GM19397 (cell line): ENCODE measurements around the gene ADCYAP1.

Source experiments
- ATAC-seq: cut with Tn5 transposase; IDR thresholded peaks from one replicate; pipeline ENCODE4 v1.9.1; 2021; ENCODE audit warnings: mild to moderate bottlenecking, moderate library complexity; ENCODE audit not compliant: unreplicated experiment

ADCYAP1 gene

DNA sequence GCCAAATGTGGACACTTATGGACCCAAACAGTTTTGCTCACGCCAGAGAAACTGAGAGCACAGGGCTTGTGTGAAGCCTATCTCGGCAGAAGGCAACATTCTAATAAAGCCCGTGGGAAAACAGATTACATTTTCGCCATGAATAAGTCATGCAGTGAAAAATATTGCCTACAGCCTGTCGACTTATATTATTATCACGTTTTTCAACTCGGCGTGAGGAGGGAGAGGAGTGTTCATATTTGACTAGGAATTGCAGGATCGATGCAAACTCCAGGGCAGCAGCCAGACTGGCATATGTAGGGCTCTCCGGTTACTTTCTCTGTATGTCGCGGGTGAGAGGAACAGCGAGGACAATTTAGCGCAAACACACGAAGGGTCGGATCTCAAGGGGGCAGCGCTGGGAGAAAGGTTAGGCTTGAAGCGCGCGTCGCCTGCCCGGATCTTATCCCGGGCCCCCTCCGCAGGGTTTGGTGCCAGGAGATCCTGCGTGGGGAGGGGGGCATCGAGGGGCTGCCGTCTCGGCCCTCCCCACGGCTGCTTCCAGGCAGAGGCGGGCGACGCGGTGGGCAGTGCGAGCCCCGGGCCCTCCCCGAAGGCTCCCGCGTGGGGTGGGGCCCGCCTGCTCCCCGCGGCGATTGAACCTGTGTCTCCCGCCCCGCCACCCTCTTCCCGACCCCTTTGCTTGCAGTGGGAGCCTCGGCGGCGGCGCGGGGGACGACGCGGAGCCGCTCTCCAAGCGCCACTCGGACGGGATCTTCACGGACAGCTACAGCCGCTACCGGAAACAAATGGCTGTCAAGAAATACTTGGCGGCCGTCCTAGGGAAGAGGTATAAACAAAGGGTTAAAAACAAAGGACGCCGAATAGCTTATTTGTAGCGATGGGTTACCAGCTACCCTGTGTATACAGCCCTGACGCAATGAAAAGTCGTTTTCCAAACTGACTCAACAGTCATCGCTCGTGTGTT lies 4.4 kb downstream of the ADCYAP1 start:
- no peak for ATAC-seq

DNA sequence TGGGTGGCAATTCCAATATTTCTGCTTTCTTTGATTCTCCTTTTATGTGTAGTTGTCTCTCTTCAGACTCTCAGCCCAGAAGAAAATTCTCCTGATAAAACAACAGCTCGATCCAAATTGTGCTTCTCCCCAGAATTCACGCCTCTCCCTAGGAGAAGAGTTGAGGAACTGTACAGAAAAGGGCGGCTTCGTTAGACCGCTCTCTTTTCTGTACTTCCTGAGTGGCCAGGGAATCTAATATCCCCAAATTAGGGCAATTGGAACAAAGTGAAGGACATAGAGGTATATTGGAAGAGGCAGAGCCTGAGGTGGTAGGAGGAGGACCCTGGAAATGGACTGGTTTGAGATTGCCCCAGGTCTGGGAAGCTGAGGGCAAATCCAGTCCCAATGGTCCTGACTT lies 5.6 kb downstream of the ADCYAP1 start:
- ATAC-seq = no peak

DNA sequence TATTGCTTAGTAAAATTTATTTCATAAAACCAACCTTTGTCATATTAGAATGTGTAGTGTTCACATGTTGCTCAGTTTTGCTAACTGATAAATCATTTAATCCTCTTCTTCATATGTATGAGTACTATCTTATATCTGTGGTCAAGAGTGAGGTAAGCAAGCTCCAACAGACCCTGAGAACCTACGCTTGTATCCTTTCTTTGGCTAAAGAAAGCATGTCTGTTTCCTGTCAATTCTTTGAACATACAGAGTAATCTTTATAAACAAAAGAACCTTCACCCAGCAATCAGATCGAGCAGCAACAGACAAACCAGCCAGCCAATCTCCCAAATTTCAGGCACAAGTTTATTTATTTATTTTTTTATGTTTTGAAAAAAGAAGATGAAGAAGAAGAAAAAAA lies 6.4 kb downstream of the ADCYAP1 start:
- ATAC-seq = no peak

DNA sequence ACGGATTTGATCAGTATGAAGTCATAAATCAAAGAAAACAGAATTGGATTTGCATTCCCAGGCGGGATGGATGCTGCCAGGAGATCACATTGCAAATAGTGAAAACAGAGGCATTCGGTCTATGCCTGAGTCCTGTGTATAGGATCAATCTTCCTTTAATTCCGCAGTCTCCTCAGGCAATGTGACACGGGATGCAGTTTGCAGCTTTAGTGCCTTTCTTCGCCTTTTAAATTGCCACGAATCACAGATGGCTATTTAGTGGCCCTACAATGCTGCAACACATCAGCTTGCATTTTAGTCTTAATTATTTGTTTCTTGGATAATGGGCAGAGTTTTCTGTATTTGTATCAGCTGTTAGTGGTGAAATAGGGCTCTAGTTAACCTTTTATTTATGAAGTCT lies 6.8 kb downstream of the ADCYAP1 start:
- no peak for ATAC-seq

DNA sequence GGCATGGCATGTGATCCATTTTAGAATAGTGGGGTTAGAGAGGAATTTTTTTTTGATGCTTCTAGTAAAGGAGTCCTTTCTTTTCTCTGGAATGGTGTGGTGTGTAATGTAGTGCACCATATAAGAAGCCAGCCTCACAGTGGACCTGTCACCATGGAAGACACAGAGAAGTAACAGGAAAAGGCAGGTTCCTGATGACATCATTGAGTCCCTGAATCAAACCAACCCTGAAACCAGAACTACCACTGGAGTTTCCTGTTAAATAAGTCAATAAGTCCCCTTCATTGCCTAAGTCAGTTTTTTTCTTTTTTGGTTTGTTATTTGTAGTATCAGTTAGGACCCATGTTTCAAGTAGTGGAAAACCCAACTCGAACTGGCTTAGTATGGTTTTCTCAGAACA lies 11.9 kb downstream of the ADCYAP1 start:
- ATAC-seq = no peak

DNA sequence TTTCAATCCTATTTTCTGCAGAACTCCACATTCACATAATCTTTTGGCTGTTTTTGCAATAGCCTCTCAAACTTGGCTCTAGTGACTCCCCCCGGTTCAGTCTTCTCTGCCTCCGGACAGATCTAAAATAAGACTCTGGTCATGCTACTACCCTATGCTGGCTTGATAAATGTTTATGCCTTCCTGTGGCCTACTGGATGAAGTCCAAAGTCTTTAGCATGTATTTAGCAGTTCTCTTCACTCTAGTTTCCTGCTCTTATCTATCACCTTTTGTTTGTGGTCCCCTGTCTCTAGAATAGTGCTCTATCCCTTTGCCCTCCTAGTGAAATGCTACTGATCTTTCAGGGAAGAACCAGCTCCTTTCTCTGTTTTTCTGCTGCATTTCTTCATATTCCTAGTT lies 14.4 kb downstream of the ADCYAP1 start:
- no peak for ATAC-seq

DNA sequence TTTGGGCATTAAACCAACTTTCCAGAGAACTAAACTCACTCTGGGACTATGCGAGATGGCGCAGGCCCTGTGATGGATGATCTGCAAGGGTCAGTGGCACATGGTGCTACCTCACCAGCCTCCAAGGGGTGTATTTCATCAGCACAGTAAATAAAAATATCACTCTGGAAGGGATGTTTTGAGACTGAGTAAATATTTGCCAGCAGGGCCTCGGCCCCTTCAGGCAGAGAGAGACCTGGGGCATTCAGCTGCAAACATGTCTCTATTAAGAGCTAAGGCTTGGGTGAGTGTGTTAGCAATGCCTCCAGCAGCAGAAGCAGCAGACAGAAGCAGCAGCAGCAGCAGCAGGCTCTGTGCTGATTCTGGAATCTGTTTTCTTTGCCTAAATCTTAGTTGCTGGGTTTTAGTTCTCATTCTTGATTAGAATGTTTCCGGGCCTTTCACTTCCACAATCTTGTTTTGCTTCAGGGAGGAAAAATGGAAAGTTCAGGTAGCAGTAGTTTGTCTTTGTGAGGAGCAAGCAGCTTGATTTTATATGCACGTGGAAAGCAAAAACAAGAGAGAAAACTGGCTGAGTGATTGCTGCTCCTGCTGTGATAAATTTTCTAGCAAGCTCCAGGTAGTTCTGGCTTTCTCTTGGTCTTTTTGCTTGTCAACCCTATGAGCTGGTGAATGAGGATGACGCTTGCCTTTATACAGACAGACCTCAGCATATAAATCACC lies 18.6 kb downstream of the ADCYAP1 start:
- ATAC-seq = no peak

DNA sequence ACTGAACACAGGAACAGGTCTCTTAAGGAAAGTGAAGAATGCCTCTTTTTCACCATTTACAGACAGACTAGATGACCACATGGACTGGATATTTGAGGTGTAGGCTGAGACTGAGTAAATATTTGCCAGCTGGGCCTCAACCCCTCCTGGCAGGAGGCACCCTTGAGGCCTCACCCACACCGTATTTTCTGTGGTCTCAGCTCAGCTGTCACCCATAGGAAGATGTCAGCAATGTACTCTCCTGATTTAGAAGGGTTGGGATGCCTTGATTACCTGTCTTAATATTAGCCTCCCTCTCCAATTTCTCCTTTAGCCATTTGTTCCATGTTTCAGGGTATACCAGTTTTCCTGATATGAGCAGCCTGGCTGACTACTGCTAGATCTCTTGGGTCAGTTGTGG lies 20.3 kb downstream of the ADCYAP1 start:
- no peak for ATAC-seq

DNA sequence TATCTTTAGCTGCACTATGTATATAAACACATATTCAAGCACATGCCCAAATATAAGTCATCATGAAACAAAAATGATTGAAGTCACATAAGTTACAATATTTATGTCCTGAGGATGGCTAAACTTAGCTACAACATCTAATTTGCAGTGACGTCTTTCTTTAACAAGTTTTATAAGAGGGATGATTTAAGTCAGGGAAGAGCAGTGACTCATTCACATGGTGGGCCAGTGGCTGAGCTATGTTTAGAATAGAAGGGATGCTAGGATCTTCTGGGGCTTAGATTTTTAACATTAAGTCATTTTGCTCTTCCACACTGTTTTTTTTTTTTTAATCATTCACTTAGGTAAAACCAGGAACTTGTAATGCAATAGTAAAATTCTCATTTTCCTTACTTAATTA lies 22.3 kb downstream of the ADCYAP1 start:
- ATAC-seq = no peak

DNA sequence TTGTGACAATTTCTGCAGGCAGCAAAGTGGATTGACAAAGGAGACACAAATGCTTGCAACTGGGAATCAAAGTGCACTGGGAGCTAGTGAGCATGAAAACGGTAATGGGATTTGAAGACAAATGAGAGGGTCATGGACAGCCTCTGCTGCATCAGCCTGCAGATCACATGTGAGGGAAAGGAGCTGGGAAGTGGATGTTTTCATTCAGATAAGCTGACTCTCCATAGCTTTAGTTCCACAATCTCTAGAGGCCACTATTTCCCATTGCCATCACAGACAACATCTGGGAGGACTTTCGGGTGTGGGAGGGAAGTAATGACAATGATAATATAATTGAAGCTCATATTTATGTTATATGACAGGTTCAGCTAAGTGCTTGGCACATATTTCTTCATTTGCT lies 28.4 kb downstream of the ADCYAP1 start:
- no peak for ATAC-seq

DNA sequence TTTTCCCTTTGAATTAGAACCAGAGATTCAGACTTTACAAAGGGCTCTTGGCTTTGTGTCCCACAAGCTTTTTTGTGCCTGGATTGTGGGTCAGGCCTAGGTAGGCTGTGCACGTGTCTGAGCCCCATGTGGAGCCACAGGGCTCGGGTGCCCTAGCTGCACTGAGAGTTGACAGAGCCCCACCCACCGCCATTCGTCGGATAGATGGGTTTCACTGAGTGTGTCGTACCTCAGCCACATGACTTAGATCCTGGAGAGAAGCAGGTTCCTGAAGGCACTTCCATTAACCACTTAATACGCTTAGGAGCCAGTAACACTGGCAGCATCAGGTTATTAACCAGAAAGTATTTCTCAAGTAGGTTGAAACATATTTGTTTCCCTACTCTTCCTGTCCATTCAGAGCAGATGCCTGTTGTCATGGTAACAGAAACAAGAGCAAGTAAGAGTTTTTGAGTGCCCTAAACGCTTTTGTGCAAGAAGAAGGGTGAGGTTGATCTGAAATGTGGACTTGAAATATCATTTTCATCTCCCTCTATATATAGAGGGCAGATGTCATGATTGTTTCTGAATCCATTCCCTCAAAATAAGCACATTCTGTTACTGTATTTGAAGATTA lies 30.0 kb downstream of the ADCYAP1 start:
- ATAC-seq = no peak

DNA sequence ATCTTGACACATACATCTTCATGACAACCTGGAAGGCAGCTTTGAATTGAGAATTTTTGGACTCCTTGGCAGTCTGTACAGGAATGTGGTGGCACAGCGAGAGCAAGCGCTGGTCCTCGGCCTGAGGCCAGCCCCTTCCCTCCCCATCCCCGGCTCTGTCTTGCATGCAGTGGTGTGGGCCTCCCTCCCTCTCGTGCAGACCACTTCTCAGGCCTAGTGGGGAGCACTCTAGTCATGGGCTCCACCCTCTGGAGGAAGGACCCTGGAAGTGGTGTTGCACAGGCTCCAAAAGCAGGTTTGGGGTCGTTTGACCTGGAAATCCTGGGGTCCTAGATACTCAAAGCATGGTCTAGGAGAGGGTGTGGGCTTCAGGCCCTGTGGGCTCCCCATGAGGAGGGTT lies 32.3 kb downstream of the ADCYAP1 start:
- no peak for ATAC-seq

DNA sequence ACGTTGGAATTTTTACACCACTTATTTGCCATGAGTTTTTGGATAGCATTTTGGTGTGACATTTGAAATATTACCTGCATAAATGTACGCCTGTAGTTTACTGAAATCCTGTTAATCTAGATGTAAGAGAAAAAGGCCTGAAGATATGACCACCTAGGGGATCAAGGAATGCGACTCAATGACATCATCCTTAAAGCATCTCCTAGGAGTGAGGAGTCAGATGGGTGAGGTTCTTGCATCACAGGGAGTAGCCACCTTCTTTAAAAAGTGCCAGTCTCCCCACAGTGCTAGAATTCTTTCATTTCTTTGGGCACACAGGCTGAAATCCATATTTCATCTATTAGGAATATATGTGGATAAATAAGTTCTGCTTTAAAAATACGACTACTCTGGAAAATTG lies 34.5 kb downstream of the ADCYAP1 start:
- ATAC-seq = no peak

DNA sequence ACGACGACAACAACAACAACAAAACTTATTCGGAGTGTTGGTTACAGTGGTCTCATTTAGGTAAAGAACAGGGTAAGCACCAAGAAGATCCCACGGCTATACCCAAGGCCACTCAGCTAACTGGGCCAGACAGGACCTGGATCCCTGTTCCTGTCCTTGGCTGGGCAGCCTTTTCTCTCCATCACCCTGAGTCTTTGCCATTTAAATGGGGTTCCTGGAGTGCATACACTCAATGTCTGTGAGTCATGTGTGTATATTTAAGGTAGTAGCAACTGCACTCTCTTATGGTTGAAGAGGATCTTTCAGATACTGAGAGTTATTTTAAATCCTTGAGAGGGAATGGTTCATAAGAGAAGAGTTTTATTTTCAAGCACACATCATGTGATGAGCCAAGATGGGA lies 35.3 kb downstream of the ADCYAP1 start:
- no peak for ATAC-seq

DNA sequence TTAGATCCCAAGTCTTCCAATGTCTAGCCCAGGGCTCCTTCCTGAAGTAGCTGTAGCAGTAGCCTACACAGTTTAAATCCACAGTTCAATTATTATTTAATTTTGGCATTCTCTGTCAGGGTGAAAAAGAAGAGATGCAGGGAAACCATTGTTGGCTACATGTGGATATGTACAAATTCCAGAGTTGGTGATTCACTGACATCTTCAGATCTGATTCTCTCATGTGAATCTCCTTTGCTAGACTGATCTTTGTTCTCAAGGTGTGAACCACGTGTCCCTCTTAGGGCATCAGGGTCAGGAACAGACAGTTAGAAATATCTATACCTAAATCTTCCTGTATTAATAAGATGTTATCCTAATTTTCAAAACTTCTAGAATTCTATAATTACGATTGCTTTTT lies 36.7 kb downstream of the ADCYAP1 start:
- ATAC-seq = no peak

DNA sequence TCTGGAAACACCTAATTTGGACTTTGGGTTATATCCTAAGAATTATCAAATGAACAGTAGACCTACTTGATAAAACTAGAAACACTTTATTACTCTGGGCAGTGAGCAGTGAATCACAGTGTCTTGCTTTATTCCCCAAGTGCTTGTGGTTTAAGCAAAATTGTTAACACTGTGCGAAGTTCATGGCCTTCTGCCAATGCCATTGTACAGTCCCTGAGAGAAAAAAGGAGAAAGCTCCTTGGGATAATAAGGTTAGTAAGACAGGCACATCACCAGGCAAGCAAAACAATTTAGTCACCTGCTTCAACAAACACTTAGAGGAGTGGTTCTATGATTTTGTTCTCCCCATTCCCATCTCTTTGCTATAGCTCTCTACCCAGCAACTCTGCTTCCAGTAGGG lies 39.8 kb downstream of the ADCYAP1 start:
- ATAC-seq = no peak

DNA sequence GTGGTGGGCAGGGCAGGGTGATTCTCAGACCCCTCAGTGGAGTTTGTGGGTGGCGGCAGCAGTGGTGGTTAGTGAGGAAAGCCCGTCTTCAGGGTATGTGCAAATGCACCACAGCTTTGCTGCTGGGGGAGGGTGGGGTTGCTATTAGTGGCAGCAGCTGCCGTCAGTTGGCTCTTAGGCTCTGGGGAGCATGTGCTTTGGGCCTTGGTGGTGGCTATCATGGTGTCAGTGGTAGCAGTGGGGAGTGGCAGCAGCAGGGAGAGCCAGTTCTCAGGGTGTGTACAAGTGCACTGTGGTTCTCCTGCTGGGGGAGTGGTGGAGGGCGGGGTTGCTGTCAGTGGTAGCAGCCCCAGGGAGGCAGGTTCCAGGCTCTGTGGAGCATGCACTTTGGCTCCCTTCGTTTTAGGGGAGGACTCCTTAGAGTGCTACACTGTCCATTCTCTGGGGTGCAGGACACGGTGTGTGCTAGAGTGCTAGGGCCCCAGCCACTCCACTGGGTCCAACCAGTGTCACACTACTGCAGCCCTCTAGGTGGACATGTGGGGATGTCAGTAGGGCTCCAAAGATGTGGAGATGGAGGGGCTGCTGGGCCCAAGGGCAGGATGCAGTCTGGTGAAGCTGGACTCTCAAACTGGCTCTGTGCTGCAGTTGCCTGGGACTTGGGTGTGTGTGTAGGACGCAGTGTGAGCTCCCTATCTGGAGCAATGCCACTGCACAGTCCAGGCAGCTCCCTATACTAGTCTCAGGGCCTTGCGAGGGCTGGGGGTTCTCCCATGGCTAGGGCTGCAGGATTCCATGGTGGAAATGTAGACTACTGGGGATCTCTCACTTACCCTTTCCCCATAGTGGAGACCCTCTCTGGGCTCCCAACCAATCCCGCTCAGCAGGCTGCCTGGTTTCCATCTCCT lies 45.3 kb downstream of the ADCYAP1 start:
- no peak for ATAC-seq

DNA sequence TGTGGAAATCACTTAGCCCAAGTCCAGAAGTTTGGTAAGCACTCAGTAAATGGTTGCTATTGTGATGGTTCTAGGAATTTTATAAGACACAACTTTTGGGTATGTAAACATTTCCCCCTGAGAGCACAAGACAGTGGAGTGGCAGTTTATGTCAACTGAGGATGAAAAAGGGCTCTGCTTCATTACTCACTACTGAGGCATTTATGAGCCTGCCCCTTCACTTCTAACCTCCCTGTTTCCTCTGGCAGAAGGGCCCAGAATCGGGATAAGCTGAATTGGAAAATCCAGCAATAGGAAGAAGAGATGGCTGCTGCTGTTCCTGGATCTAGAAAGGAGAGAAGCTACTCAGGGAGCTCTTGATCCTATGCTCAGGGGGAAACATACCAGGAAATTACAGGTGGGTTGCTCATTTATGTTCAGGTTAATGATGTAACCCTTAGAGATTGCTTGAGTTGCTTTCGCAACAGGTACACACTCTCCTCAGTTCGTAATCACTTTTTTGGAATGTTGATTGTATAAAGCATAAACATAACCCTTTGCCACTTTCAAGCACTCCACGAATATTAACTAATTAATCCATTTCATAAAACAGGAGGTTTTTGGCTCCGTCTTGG lies 46.3 kb downstream of the ADCYAP1 start:
- ATAC-seq = no peak

DNA sequence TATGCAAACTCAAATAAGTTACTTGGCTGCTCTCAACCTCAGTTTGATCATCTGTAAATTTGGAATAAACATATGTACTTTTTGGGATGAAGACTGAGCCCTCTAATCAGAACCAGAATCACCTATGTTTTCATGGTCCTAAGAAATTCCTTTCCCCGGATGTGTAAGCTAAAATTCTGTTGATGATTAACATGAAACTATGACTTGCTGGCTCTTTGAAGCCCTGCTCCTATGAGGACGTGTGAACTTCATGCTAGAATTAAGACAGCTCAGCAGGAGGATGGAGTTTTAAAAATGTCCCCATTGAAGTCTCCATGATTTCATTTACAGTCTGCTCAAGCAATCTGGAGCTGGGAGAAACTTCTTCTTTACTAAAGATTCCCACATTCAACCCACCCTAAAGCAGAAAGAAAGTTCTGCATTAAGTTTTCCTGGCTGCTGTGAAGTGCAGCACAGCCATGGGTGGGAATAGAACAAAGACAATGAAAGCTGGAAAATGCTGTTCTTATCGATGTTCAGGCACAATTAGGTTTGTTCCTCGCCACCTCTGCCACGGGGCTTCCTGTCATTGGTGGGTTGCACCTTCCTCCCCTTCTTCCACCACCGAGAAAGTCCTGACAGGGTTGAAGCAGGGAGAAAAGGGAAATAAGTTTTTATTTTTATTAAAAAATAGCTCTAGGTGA lies 50.9 kb downstream of the ADCYAP1 start:
- no peak for ATAC-seq

DNA sequence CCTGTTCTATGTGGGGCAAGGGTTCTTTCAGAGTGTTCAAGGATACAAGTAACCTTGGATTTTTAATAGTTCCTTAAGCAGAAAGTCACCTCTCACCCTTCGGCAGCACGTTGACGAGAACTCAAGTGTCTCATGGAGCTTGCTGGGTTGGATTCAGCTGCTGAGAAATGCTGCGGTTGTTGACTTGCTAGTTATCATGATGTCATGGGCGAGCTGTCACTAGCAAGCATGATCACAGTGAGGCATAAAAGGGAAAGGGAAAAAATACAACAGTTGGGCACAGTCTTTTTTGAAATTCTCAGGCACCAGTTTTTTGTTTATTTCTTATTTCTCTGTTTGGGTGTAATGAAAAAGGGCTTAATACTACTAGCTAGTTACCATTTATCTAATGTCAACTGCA lies 53.2 kb downstream of the ADCYAP1 start:
- ATAC-seq = no peak
